GM18907 (cell line): Measurements from ENCODE around the gene LAMC2.

ENCODE experiments used
- ATAC-seq: cut with Tn5 transposase; IDR thresholded peaks from one replicate; pipeline ENCODE4 v1.9.1; 2021; ENCODE audit warnings: mild to moderate bottlenecking, moderate library complexity; ENCODE audit not compliant: unreplicated experiment

The LAMC2 gene

GRCh38 chr1:183283286-183283685, 97.2 kb downstream of the LAMC2 start:
- ATAC-seq = no peak

GRCh38 chr1:183284086-183284485, 98.0 kb downstream of the LAMC2 start:
- ATAC-seq = no peak

GRCh38 chr1:183285256-183285655, 99.2 kb downstream of the LAMC2 start:
- no peak for ATAC-seq

- ATAC-seq = no peak
Measured at GRCh38 chr1:183285746-183286145, 99.7 kb downstream of the LAMC2 start.

- ATAC-seq = no peak
Measured at GRCh38 chr1:183287191-183287675, 101.2 kb downstream of the LAMC2 start.

GRCh38 chr1:183288583-183288982, 102.5 kb downstream of the LAMC2 start:
- no peak for ATAC-seq

- no peak for ATAC-seq
Measured at GRCh38 chr1:183289051-183289496, 103.0 kb downstream of the LAMC2 start.

- ATAC-seq = no peak
Measured at GRCh38 chr1:183290628-183291027, 104.6 kb downstream of the LAMC2 start.

GRCh38 chr1:183291216-183291762, 105.2 kb downstream of the LAMC2 start:
- no peak for ATAC-seq

- no peak for ATAC-seq
Measured at GRCh38 chr1:183291802-183292514, 105.9 kb downstream of the LAMC2 start.

GRCh38 chr1:183293241-183293640, 107.2 kb downstream of the LAMC2 start:
- ATAC-seq = no peak

- ATAC-seq = no peak
Measured at GRCh38 chr1:183293876-183294275, 107.8 kb downstream of the LAMC2 start.
